ENCODE results near the gene MAX.
"Not testable (repeated sequence)": the region's sequence is repeated elsewhere in the genome, so short reads cannot be mapped to it uniquely, and the experiment has no call there.

MAX gene

GRCh38 chr14:65103150-65103760 is 938 bp upstream of the MAX start:
- no peak for DNase-seq

- DNase-seq: peak; percentile 71
These were observed 481 bp downstream of the MAX start for GRCh38 chr14:65101631-65102440.

- DNase-seq: no peak
These were observed 1.3 kb downstream of the MAX start for GRCh38 chr14:65100922-65101541.

- no peak for DNase-seq
These were observed 3.7 kb downstream of the MAX start for GRCh38 chr14:65098586-65098985.

- no peak for DNase-seq
These were observed 5.8 kb downstream of the MAX start for GRCh38 chr14:65096323-65097089.

GRCh38 chr14:65095633-65096205 is 6.6 kb downstream of the MAX start:
- DNase-seq: no peak

GRCh38 chr14:65092349-65092748 is 10.0 kb downstream of the MAX start:
- DNase-seq: no peak

- not testable (repeated sequence) for DNase-seq
These were observed 14.5 kb downstream of the MAX start for GRCh38 chr14:65087835-65088234.

GRCh38 chr14:65086686-65087085 is 15.6 kb downstream of the MAX start:
- DNase-seq: not testable (repeated sequence)

GRCh38 chr14:65084554-65085505 is 17.5 kb downstream of the MAX start:
- DNase-seq: no peak

GRCh38 chr14:65082930-65083329 is 19.4 kb downstream of the MAX start:
- DNase-seq: no peak

GRCh38 chr14:65080960-65081747 is 21.2 kb downstream of the MAX start:
- no peak for DNase-seq

GRCh38 chr14:65079768-65080167 is 22.5 kb downstream of the MAX start:
- no peak for DNase-seq

GRCh38 chr14:65079201-65079600 is 23.1 kb downstream of the MAX start:
- no peak for DNase-seq

GRCh38 chr14:65077318-65077717 is 25.0 kb downstream of the MAX start:
- DNase-seq: no peak

GRCh38 chr14:65075628-65076325 is 26.5 kb downstream of the MAX start:
- no peak for DNase-seq

GRCh38 chr14:65074449-65075150 is 27.7 kb downstream of the MAX start:
- DNase-seq: no peak

- DNase-seq: no peak
These were observed 28.6 kb downstream of the MAX start for GRCh38 chr14:65073605-65074201.

- DNase-seq: no peak
These were observed 29.4 kb downstream of the MAX start for GRCh38 chr14:65072937-65073336.

Data from activated CD8-positive, alpha-beta memory T cell treated with anti-CD3 and anti-CD28 coated beads for 24 hours (primary cell).